GM23338 (cell line): ENCODE measurements around the gene SNAPC4. TPM values are rescaled to one million over a fixed set of nuclear protein-coding genes. Genes with fewer than 3 reads are reported as not detected.

Experiments used
- ATAC-seq: fragments of 200-7000 bp; cut with Tn5 transposase; 3 replicates; pipeline ENCODE4 v1.9.1; 2020
- DNase-seq: peaks from one replicate; pipeline ENCODE4 v3.0.0-alpha.2; 2015; ENCODE audit warnings: low spot score
- H2AFZ ChIP-seq: fragments of 200-600 bp; sonication (generic); 2 replicates; pipeline ENCODE4 v1.8.0; 2016; ENCODE audit warnings: antibody characterized with exemption, mild to moderate bottlenecking, moderate library complexity
- H3F3A ChIP-seq: fragments of 200-600 bp; sonication (generic); replicated peaks from 2 replicates; pipeline ENCODE4 v1.8.0; 2017; ENCODE audit warnings: antibody characterized with exemption, mixed run types, low read depth
- H3K27ac ChIP-seq: fragments of 200-600 bp; sonication (generic); 2 replicates; pipeline ENCODE4 v1.6.1; 2016; ENCODE audit warnings: low read depth
- H3K27me3 ChIP-seq: fragments of 200-600 bp; sonication (generic); 2 replicates; pipeline ENCODE4 v1.8.0; 2016; ENCODE audit warnings: mild to moderate bottlenecking, mixed run types, moderate library complexity; ENCODE audit not compliant: insufficient read depth
- H3K36me3 ChIP-seq: fragments of 200-600 bp; sonication (generic); 2 replicates; pipeline ENCODE4 v1.8.0; 2016; ENCODE audit warnings: mild to moderate bottlenecking; ENCODE audit not compliant: insufficient read depth
- H3K4me1 ChIP-seq: fragments of 200-600 bp; sonication (generic); 2 replicates; pipeline ENCODE4 v1.8.0; 2016; ENCODE audit warnings: mild to moderate bottlenecking, moderate library complexity; ENCODE audit not compliant: insufficient read depth
- H3K4me2 ChIP-seq: fragments of 200-600 bp; sonication (generic); 2 replicates; pipeline ENCODE4 v1.7.1; 2017; ENCODE audit warnings: mixed run types
- H3K4me3 ChIP-seq: fragments of 200-600 bp; sonication (generic); 2 replicates; pipeline ENCODE4 v1.6.1; 2016; ENCODE audit warnings: mixed run types
- H3K79me2 ChIP-seq: fragments of 200-600 bp; sonication (generic); replicated peaks from 2 replicates; pipeline ENCODE4 v1.8.0; 2017; ENCODE audit warnings: mild to moderate bottlenecking; ENCODE audit not compliant: insufficient read depth
- H3K9me2 ChIP-seq: fragments of 200-600 bp; sonication (generic); 2 replicates; pipeline ENCODE4 v1.8.0; 2017; ENCODE audit not compliant: insufficient read depth
- H4K20me1 ChIP-seq: fragments of 200-600 bp; sonication (generic); replicated peaks from 2 replicates; pipeline ENCODE4 v1.8.0; 2017; ENCODE audit warnings: mild to moderate bottlenecking; ENCODE audit not compliant: insufficient read depth
- H3K27ac Mint-ChIP-seq: 2 replicates; pipeline ENCODE4 v1.8.0; 2020; ENCODE audit warnings: inconsistent platforms, mild to moderate bottlenecking, moderate library complexity, mixed read lengths
- H3K27me3 Mint-ChIP-seq: 3 replicates; pipeline ENCODE4 v1.8.0; 2022; ENCODE audit warnings: low read depth, mild to moderate bottlenecking, moderate library complexity, mixed read lengths, inconsistent platforms; ENCODE audit not compliant: insufficient read depth, poor library complexity
- H3K36me3 Mint-ChIP-seq: 3 replicates; pipeline ENCODE4 v1.8.0; 2021; ENCODE audit warnings: low read depth, mild to moderate bottlenecking, inconsistent platforms, moderate library complexity, mixed read lengths
- H3K4me1 Mint-ChIP-seq: 3 replicates; pipeline ENCODE4 v1.8.0; 2020; ENCODE audit warnings: mild to moderate bottlenecking, inconsistent platforms, mixed read lengths
- H3K4me3 Mint-ChIP-seq: 3 replicates; pipeline ENCODE4 v1.8.0; 2021; ENCODE audit warnings: moderate library complexity, mild to moderate bottlenecking, inconsistent platforms, mixed read lengths
- H3K9me3 Mint-ChIP-seq: 3 replicates; pipeline ENCODE4 v1.8.0; 2020; ENCODE audit warnings: moderate library complexity, mild to moderate bottlenecking, inconsistent platforms, mixed read lengths
- CREB1 ChIP-seq: fragments of 250-450 bp; sonication (Bioruptor Pico); IDR thresholded peaks from 2 replicates; pipeline ENCODE4 v1.5.0; 2020; ENCODE audit warnings: low read depth, mild to moderate bottlenecking, moderate library complexity
- EZH2phosphoT487 ChIP-seq: fragments of 200-600 bp; sonication (generic); IDR thresholded peaks from one replicate; pipeline ENCODE4 v1.8.1; 2018; ENCODE audit warnings: antibody characterized with exemption; ENCODE audit not compliant: unreplicated experiment
- NANOG ChIP-seq: IDR thresholded peaks from 2 replicates; pipeline ENCODE4 v1.6.1; 2016; ENCODE audit warnings: antibody characterized with exemption, borderline replicate concordance
- POLR2AphosphoS5 ChIP-seq: IDR thresholded peaks from 2 replicates; pipeline ENCODE4 v1.6.1; 2016; ENCODE audit warnings: antibody characterized with exemption, low read depth
- ZNF114 ChIP-seq: fragments of 250-450 bp; sonication (Bioruptor Pico); IDR thresholded peaks from 2 replicates; pipeline ENCODE4 v1.5.0; 2020; ENCODE audit warnings: mild to moderate bottlenecking, moderate library complexity
- ZNF331 ChIP-seq: fragments of 250-450 bp; sonication (Bioruptor Pico); IDR thresholded peaks from 2 replicates; pipeline ENCODE4 v1.5.0; 2020; ENCODE audit warnings: low read depth, mild to moderate bottlenecking, moderate library complexity
- polyA plus RNA-seq: library from polyadenylated mRNA; unstranded; fragments of >200 nt; fragmentation: Nextera tagmentation; extraction: Ambion mirVana; gene quantifications from 2 replicates; pipeline ENCODE4 v1.2.1, GENCODE V29; 2016
- total RNA-seq: library from RNA; depleted of rRNA; stranded (reverse); fragments of >200 nt; shearing (Covaris generic); gene quantifications from 2 replicates; pipeline ENCODE4 v1.2.3, GENCODE V29; 2014
- TF ChIP-seq, protein P1 (sequence below): fragments of 250-450 bp; sonication (Bioruptor Pico); IDR thresholded peaks from 2 replicates; pipeline ENCODE4 v1.5.0; 2020; ENCODE audit warnings: mild to moderate bottlenecking, moderate library complexity
- TF ChIP-seq, protein P2 (sequence below): IDR thresholded peaks from 2 replicates; pipeline ENCODE4 v1.6.1; 2016; ENCODE audit warnings: antibody characterized with exemption

SNAPC4 gene
- total and polyA plus RNA-seq, 2 experiments from 2014 or later: 8.8 to 22.7 TPM

DNA sequence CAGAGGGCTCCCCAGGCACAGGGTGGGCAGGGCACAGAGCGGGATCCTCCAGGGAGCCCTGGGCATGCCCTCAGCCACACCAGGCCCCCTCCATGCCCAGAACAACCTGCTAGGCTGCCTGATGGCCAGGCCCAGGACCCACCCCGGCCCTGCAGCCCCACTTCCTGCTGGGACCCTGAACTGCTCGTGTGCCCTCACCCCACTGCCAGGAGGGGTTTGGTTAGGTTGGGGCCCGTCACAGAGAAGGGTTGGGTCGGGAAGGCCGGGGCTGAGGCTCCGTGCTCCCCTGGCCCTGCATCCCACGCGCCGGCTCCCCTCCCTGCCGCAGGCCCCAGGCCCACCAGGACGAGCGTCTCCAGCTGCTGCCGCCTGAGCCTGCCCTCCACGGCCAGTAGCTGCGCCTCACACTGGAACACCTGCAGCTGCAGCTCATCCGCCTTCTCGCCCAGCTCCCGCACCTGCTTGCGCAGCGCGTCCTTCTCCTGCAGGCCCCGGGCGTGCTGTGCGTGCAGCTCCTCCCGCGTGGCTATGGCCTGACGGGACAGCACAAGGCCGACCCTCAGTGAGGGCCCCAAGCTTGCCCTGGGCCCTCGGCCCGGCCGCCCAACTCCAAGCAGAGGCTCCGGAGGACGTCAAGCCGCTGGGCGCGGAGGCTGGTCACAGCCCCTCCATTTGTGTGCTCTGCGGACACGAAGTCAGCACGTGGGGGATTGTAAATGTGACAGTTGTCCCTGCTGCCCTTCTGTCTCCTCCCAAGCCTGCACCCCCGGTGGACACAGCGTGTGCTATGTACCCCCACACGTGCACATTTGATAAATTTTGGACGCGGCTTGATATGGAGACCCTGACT, 32.4 kb downstream of the SNAPC4 start (continued):
- TF ChIP-seq, protein P1, sequence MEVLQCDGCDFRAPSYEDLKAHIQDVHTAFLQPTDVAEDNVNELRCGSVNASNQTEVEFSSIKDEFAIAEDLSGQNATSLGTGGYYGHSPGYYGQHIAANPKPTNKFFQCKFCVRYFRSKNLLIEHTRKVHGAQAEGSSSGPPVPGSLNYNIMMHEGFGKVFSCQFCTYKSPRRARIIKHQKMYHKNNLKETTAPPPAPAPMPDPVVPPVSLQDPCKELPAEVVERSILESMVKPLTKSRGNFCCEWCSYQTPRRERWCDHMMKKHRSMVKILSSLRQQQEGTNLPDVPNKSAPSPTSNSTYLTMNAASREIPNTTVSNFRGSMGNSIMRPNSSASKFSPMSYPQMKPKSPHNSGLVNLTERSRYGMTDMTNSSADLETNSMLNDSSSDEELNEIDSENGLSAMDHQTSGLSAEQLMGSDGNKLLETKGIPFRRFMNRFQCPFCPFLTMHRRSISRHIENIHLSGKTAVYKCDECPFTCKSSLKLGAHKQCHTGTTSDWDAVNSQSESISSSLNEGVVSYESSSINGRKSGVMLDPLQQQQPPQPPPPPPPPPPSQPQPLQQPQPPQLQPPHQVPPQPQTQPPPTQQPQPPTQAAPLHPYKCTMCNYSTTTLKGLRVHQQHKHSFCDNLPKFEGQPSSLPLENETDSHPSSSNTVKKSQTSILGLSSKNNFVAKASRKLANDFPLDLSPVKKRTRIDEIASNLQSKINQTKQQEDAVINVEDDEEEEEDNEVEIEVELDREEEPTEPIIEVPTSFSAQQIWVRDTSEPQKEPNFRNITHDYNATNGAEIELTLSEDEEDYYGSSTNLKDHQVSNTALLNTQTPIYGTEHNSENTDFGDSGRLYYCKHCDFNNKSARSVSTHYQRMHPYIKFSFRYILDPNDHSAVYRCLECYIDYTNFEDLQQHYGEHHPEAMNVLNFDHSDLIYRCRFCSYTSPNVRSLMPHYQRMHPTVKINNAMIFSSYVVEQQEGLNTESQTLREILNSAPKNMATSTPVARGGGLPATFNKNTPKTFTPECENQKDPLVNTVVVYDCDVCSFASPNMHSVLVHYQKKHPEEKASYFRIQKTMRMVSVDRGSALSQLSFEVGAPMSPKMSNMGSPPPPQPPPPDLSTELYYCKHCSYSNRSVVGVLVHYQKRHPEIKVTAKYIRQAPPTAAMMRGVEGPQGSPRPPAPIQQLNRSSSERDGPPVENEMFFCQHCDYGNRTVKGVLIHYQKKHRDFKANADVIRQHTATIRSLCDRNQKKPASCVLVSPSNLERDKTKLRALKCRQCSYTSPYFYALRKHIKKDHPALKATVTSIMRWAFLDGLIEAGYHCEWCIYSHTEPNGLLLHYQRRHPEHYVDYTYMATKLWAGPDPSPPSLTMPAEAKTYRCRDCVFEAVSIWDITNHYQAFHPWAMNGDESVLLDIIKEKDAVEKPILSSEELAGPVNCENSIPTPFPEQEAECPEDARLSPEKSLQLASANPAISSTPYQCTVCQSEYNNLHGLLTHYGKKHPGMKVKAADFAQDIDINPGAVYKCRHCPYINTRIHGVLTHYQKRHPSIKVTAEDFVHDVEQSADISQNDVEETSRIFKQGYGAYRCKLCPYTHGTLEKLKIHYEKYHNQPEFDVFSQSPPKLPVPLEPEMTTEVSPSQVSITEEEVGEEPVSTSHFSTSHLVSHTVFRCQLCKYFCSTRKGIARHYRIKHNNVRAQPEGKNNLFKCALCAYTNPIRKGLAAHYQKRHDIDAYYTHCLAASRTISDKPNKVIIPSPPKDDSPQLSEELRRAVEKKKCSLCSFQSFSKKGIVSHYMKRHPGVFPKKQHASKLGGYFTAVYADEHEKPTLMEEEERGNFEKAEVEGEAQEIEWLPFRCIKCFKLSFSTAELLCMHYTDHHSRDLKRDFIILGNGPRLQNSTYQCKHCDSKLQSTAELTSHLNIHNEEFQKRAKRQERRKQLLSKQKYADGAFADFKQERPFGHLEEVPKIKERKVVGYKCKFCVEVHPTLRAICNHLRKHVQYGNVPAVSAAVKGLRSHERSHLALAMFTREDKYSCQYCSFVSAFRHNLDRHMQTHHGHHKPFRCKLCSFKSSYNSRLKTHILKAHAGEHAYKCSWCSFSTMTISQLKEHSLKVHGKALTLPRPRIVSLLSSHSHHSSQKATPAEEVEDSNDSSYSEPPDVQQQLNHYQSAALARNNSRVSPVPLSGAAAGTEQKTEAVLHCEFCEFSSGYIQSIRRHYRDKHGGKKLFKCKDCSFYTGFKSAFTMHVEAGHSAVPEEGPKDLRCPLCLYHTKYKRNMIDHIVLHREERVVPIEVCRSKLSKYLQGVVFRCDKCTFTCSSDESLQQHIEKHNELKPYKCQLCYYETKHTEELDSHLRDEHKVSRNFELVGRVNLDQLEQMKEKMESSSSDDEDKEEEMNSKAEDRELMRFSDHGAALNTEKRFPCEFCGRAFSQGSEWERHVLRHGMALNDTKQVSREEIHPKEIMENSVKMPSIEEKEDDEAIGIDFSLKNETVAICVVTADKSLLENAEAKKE (CRISPR knock-in tag): no peak
- no peak for TF ChIP-seq POLR2AphosphoS5
- TF ChIP-seq, protein P2, sequence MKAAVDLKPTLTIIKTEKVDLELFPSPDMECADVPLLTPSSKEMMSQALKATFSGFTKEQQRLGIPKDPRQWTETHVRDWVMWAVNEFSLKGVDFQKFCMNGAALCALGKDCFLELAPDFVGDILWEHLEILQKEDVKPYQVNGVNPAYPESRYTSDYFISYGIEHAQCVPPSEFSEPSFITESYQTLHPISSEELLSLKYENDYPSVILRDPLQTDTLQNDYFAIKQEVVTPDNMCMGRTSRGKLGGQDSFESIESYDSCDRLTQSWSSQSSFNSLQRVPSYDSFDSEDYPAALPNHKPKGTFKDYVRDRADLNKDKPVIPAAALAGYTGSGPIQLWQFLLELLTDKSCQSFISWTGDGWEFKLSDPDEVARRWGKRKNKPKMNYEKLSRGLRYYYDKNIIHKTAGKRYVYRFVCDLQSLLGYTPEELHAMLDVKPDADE: no peak
- TF ChIP-seq EZH2phosphoT487: no peak
- no peak for TF ChIP-seq ZNF114 (CRISPR knock-in tag)

DNA sequence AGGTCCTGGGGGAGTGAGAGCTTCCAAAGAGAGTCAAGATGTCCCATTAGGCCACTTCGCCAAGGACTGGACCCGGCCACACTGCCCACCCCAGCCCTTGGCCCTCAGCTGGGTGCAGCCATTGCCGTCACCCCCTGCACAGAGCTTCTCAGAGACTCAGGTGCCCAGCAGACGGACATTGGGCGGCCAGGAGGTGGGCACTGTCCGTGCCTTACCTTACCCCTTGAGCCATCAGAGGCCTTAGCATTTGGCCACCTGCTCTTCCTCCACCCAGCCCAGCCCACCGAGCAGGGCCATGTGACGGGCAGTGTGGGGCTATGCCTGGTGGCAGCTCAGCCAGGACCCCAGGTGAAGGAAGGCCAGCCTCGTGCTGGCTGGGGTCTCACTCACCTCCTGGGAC, 33.1 kb downstream of the SNAPC4 start:
- Mint-ChIP-seq H3K4me3 (no peak overlapping the region), H3K27me3 (peaks cover 17% of the 10 kb centered on the region), H3K36me3 (no peaks in the 10 kb centered on the region), H3K4me1 (peaks cover 9% of the 10 kb centered on the region; the same call in 1 of the 3 replicates), H3K9me3 (no peaks in the 10 kb centered on the region), H3K27ac (no peak overlapping the region)
- Histone ChIP-seq H3K79me2 (no peaks in the 10 kb centered on the region), H3K4me1 (no peaks in the 10 kb centered on the region; the same call in 1 of the 2 replicates), H2AFZ (no peak overlapping the region), H3K4me3 (no peak overlapping the region), H3K4me2 (no peak overlapping the region), H3K36me3 (no peaks in the 10 kb centered on the region), H3K9me2 (no peaks in the 10 kb centered on the region), H4K20me1 (no peaks in the 10 kb centered on the region), H3K27ac (no peak overlapping the region), H3K27me3 (no peaks in the 10 kb centered on the region), H3F3A (no peaks in the 10 kb centered on the region)
- DNase-seq (no peak), ATAC-seq (no peak)
- no peak for TF ChIP-seq NANOG
- TF ChIP-seq, protein P2: no peak
- TF ChIP-seq ZNF114 (CRISPR knock-in tag): no peak
- no peak for TF ChIP-seq ZNF331 (CRISPR knock-in tag)
- TF ChIP-seq CREB1: no peak
